ENCODE data around the gene COX10.
A peak's percentile ranks its signal among the peaks of the same experiment; 100 is the strongest.
"Not testable (repeated sequence)": the region's sequence is repeated elsewhere in the genome, so short reads cannot be mapped to it uniquely, and the experiment has no call there.

COX10 gene

DNA sequence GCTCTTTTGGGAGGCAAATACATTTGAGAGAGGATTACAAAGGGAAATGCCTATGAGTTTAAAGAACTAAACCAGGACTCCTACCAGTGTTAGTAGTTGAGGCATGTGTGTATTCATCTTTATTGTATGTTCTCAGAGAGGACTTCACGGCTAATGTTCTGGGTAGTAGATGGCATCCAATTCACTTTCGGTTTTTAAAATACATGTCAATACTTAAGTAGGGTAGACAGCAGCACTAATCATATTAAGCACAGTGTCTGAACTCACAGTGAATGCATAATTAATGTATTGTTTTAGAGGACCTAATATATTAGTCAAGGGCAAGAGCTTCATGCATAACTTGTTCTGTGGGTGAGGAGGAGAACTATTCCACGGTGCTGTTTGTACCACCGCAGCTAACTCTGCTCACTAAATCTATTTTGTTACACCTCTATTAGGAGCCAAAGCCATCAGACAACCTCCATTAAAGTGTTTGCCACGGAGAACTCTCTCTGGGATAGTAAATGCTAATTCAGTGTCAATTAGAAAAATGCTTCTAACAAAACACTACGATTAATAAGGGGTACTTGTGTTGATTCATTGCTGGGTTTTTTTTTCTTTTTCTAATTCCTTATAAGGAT is 56.3 kb downstream of the COX10 start:
- DNase-seq, result no peak

DNA sequence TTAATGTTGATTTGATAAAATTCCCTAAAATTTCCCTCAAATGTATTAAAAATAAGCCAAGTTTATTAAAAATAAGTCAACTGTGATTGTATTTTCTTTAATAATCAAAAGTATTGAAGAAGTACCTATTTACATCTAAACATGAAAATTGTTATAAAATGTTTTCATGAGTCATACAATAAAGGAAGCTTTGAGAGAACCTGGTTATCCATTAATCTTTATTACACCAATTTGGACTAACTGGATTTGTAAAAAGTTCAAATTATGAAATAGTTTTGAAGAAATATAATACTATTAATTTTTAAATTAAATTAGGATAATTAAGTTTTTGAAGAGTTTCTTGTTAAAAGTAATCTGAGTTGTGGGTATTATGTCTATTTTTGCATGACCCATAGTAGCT is 63.8 kb downstream of the COX10 start:
- no peak for DNase-seq

DNA sequence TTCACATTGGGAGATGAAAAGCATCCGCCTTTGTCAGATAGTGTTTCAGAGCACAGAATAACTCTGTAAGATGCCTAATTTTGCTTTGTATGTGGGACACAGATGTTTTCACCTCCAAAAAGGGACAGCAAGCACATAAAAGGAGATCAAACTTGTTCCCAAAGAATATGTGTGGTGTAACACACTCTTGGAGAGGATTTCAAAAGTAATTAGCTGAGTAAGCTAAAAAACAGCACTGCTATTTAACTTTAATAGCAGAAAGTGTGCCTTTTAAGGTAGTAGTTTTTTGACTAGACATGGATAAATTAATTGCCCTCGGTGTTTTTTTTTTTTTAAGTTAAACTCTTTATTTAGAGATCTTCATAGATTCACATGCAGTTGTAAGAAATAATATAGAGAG is 65.2 kb downstream of the COX10 start:
- DNase-seq, result no peak

DNA sequence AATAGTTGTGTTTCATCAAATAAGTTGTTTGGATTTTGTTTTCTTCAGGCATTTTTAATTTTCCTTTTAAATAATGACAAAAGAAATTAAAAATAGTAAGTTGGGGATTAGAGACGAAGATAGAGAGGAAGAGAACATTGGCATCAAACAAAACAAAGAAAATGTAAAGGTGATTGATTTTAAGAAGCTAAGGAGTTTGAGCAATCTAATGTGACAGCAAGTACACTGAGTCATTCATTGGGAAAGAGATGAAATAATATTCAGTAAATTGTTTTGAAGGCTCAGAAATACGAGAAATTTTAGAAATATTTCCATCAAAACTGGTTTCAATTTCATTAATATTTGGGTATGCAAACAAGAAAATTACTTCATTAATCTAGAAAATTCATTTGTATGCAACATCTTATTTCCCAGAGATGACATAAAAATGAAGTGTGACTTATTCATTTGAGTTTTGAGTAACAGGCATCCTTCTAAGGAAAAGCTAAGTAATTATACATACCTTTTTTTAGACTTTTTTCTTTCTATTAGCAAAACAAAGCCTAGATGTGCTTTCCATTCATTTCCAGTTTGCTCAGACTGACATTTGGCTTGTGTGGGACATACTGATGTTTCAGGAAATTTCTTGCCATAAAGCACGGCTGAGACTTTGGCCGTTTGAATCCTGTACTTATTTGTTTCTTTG is 66.7 kb downstream of the COX10 start:
- DNase-seq, result no peak

DNA sequence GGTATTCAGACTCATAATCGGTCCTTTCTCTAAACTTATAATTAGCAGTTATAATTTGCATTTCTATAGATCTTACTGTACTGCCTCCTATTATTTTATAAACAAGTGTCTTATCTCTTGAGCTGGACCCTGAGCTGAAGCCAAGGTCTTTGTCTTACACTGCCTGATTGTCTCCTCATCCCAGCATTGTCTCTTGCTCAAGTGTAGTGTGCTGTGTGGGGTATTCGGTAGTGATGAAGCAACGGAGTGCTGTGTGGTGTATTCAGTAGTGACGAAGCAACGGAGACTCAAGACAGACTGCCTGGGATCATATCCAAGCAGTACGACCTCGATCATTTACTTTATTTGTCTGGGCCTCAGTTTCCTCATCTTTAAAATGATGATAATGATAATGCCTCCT is 69.3 kb downstream of the COX10 start:
- DNase-seq, result no peak

DNA sequence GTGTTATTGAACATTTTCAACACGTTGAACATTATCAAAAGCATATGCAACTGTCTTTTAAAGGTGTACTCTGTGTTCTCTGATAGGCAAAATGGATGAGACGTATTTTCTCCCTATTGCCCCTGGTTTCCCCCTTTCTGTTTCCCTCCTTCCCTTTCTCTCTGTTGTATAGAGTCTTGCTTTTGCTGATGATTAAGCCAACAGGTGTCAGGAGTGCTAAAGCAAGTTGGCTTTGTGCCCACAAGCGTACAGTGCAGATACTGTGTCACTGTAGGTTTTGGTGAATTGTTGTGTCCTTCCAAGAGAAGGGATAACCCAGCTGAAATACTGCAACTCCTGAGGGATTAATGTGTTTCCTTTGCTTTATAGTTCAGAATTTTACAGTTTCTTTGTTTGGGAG is 74.4 kb downstream of the COX10 start:
- DNase-seq, result peak; percentile 14

DNA sequence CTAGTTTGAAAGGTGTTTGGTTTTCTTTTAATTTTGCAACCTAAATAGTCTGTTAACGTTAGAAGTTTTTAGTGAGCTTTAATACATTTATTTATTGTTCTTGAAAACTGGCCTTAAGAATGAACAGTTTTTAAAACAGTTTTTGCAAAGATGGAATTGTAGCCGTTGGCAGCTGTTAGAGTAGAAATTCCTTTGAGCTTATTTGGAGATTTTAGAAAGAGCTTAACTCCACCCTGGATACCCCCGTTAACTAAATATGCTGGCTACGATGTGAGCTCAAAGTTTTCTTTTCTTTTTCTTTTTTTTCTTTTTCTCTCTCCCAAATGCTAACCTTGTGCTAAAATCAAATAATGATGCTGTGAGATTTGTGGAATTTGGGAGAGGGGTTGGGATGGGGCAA is 75.2 kb downstream of the COX10 start:
- no peak for DNase-seq

DNA sequence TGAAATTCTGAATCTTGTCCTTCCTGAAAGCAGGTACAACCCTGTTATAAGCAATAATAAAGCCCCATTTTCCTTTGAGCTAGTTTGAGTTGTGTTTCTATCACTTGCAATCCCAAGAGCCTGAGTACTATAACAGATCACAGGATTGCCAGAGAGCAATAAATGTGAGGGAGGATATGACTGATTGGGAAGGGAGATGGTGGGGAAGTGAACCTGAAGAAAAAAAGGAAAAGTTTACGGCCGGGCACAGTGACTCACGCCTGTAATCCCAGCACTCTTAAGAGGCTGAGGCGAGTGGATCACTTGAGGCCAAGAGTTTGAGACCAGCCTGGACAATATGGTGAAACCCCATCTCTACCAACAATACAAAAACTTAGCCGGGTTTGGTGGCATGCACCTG is 80.4 kb downstream of the COX10 start:
- DNase-seq, result no peak

DNA sequence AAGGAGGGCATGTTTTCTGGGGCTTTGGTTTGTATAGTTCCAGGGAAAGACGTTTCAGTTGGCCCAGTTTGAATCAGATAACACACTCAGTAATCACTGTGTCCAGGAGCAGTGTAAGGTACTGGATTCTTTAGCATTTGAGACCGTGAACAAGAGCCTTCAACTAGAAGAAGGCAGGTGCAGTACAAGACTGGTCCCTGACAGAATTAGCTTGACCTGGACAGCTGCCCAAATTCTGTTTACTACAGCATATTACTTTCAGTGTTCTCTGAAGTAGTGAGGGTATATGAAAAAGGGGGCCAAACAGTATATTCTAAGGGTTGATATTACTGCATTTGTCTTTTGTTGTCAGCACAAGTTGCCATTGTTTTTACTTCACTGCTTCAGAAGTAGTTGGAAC is 81.3 kb downstream of the COX10 start:
- DNase-seq, result peak; percentile 31

DNA sequence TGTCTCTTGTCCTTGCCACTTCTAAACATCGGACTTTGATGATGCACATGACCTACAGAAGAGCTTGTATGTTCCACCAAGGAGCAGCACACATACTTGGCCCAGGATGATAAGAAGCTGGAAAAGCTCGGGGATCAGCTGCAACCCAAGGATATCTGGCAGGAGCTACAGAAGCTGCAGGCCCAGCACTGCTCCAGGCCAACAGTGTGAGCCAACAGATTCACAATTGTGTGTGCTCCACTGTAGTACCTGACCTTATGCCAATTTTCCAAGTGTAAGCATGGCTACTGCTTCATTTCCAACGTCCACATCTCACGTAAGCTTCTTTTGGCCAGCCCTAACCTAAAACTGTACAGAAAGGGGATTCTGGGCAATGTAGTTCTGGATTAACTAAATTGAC is 83.4 kb downstream of the COX10 start:
- no peak for DNase-seq

DNA sequence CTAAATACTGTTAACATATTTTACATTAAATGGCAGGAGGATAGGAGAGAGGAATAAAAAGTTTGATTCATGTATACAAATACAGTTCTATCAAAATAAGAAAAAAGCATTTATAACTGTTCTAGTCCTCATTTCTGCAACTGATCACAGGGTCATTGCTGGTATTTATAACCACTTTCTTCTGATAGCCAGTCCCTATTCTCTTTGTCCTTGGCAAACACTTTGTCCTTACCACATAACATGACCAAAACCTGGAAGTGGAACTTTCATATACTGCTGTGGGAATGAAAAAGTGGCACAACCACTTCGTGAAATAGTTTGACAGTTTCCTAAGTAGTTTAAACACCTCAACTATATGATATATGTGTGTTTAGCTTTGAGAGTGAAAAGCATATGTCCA is 84.1 kb downstream of the COX10 start:
- no peak for DNase-seq

DNA sequence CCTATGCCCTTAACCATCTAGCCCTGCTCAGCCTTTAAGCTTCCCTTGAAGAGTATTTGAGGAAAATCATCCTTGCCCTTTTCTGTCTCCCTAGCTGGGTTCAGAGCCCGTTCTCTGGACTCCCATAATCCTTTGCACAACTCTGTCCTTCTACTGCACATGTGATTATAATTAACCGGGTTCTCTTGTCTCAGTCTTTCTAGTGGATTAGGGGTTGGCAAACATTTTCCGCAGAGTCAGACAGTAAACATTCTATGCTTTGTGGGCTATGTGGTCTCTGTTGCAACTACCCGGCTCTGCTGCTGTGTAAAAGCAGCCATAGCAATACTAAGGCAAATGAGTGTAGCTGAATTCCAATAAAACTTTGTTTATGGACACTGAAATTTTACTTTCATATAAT is 87.4 kb downstream of the COX10 start:
- no peak for DNase-seq

DNA sequence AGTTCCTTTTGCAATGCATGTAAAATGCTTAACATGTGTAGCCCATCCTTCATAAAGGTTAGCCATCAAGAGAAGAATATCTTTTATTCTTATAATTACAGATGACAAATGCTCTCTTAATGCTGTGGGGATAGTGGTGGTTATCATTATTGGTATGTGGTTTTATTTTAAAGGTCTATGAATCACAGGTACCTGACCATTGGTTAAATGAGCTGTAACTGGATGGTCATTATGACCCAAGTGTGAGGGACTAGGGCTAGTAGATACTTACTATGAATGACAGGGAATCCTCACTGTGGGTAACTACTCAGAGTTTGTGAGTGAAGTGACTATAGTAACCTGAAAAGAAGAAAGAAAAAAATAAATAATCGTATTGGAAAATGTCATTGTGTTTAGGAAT is 88.5 kb downstream of the COX10 start:
- DNase-seq, result no peak

DNA sequence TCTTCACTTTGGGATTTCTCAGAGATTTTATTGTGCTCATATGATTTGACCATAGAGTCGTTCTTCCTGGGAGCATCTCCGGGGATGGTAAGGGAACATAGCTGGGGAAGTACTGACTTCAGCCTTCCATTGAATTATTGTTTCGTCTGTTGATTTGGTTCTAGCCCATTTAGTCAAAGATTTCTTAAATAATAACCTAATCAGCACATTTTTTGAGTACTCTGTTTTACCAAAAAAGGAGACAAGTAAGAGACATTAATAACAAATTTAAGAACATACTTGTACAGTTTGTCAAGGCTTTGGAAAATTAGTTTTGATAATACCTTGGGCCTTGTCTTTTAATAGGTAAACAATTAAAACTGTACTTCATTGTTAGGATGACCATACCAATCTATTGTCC is 89.4 kb downstream of the COX10 start:
- DNase-seq, result no peak

DNA sequence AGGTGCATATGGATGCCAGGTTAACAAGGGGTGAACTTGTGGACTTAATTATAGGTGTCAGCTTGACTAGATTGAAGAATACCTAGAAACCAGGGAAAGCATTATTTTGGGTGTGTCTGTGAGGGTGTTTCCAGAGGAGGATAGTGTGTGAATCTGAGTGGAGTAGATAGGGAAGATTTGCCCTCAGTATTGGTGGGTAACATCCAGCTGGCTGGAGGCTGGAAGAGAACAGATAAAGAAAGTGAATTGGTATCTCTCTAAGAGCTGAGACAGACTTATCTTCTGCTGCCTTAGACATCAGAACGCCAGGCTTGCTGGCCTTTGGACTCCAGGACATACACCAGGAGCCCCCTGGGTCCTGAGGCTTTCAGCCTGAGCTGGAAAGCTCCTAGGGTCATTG is 92.1 kb downstream of the COX10 start:
- no peak for DNase-seq

DNA sequence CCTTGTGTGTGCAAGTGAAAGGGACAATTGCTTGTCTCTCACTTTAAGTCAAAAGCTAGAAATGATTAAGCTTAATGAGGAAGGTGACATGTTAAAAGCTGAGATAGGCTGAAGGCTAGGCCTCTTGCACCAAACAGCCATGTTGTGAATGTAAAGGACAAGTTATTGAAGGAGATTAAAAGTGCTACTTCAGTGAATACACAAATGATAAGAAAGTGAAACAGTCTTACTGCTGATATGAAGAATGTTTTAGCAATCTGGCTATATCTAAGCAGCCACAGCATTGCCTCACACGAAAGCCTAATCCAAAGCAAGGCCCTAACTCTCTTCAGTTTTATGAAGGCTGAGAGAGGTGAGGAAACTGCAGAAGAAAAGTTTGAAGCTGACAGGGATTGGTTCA is 96.3 kb downstream of the COX10 start:
- DNase-seq, result no peak

DNA sequence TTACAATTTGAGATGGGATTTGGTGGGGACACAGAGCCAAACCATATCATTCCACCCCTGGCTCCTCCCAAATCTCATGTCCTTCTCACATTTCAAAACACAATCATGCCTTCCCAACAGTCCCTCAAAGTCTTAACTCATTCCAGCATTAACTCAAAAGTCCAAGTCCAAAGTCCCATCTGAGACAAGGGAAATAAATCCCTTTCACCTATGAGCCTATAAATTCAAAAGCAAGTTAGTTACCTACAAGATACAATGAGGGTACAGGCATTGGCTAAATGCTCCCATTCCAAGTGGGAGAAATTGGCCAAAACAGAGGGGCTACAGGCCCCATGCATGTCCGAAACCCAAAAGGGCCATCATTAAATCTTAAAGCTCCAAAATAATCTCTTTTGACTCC is 98.5 kb downstream of the COX10 start:
- not testable (repeated sequence) for DNase-seq

DNA sequence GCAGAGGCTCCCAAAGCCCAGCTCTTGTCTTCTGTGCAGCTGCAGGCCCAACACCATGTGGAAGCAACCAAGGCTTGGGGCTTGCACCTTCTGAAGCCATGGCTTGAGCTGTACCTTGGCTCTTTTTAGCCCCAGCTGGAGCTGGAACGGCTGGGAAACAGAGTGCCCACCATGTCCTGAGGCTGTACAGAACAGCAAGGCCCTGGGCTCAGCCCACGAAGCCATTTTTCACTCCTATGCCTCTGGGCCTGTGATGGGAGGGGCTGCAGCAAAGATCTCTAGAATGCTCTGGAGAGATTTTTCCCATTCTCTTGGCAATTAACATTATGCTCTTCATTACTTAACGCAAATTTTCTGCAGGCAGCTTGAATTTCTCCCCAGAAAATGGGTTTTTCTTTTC is 99.3 kb downstream of the COX10 start:
- no peak for DNase-seq

DNA sequence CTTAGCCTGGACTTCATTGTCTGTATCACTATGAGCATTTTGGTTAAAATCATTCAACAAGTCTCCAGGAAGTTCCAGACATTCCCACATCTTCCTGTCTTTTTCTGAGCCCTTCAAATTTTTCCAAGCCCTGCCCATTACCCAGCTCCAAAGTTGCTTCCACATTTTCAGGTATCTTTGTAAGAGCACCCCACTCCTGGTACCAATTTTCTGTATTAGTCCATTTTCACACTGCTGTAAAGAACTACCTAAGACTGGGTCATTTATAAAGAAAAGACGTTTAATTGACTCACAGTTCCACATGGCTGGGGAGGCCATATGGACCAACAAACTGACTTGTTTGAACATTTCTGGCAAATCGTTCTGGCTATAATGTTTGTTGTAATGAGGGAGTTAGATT is 100.0 kb downstream of the COX10 start:
- no peak for DNase-seq

DNA sequence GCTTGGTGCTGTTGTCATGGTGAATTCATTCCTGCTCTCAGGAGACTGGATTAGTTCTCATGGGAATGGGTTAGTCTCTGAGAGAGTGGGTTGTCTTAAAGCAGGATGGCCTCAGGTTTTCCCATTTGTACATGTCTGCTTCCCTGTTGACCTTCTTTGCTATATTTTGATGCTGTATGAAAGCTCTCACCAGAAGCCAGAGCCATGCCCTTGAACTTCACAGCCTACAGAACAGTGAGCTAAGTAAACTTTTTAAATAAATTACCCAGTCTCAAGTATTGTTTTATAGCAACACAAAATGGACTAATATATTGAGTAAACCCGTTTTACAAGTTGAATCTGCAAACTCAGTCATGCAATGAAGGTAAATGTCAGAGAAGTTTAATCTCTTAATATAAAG is 100.6 kb downstream of the COX10 start:
- DNase-seq, result no peak

DNA sequence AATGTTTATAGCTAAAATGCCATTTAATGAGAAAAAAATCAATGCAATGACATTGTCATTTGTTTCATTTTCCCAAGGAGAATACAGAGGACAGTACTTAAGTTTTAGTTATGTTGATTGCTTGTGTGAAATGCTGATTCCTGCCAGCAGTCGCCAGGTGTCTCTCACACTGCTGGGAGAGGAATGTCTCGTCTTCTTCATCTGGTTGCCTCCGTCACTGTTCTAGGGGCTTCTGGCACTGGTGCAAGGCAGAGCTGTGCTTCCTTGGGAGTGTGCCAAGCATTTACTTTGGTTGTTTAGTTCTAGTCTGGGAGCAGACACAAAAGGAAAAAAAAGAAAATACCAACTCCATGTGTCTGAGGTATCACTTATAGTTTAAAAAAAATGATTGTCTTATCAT is 107.7 kb downstream of the COX10 start:
- DNase-seq, result peak; percentile 38

DNA sequence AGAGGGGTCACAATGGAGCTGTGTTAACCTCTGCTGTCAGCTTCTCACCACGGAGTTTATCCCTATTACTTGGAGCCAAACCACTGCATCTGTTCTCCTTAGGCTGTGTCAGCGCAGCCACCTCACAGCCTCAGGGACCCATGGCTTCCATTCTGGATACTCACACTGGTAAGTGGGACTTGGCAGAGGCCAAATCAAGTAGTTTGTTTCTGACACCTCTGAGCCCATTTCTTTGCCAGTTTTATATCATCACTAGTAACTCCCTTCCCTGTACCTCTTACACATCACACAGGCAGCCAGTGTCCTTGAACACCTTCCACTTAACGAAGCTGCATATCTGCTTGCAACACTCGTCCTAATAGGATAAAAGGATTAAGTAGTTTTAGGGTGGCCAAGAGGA is 108.5 kb downstream of the COX10 start:
- DNase-seq, result not testable (repeated sequence)

DNA sequence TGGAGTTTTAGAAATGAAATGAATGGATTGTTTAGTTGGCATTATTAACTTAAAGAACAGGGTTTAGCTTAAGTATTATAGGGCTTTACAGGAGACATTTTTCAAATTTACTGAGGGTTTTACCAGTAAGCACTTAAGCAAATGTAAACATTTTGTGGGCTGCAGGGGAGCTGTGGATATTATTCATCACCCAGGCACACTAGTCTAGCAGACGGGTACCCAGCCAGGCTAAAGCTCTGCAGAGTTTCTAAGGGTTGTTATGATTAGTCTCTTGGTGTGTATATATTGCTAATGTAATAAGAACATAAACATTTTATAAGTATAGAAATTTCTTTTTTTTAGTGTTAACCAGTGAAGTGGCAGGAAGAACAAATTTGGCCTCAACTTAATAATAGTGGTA is 110.6 kb downstream of the COX10 start:
- not testable (repeated sequence) for DNase-seq

DNA sequence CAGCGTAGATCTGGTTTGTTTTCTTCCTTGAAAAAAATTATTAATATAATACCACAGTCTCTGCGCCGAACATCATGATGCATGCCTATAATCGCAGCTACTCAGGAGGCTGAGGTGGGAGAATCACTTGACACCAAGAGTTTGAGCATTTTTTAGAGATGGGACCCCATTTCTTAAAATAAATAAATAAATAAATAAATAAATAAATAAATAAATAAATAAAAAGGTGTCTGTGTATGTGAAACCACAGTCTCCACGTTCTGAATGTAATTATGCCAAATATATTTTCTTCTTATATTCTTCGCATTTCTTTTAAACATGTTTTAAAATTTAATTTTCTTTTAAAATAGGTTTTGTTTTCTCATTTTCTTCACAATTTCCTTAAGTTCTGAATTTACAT is 112.8 kb downstream of the COX10 start:
- DNase-seq, result not testable (repeated sequence)

DNA sequence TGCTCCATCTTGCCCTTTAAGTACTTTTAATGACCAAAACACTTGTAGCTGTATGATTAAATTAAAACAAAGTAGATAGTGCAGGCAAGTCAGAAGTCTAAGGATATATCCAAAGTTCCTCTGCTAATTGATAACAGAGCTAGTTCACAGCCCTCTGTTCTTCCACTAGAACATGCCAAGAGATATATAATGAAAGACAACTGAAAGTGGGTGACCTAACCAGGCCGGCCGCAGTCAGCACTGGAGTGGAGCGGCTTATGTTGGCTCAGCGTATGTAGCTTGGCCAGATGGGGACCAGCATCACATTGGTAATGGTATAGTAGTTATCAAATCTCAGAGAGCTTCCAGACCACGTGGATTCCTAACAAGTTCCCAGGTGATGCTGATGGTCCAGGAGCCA is 115.2 kb downstream of the COX10 start:
- DNase-seq, result not testable (repeated sequence)

Measured in NCI-H1092 treated with DMSO at 0.1 percent for 48 hours (cell line).